CD4-positive, alpha-beta T cell (primary cell): ENCODE measurements around the gene CD36. TPM values are rescaled to one million over a fixed set of nuclear protein-coding genes. Genes with fewer than 3 reads are reported as not detected.

ENCODE experiments used
- ATAC-seq: fragments of 200-7000 bp; cut with Tn5 transposase; one replicate; pipeline ENCODE4 v1.10.0; 2022; ENCODE audit warnings: mild to moderate bottlenecking; ENCODE audit not compliant: poor library complexity
- CTCF ChIA-PET: fragments of 350-600 bp; sonication (Branson Sonifier 250); formaldehyde crosslinking; loops from one replicate; lab custom pipeline; 2021; ENCODE audit warnings: antibody characterized with exemption, inconsistent platforms; lab: Charles Lee
- POLR2A ChIA-PET: fragments of 350-600 bp; sonication (Branson Sonifier 250); formaldehyde crosslinking; loops from one replicate; lab custom pipeline; 2021; ENCODE audit warnings: antibody characterized with exemption, inconsistent platforms; lab: Charles Lee
- DNase-seq, 14 experiments: peaks; one replicate each; pipeline ENCODE4 v3.0.0-alpha.2; 2013 to 2020; ENCODE audit warnings: mixed read lengths in 2 of 14
- H3K27ac ChIP-seq, 2 donors: one replicate each; pipeline versions ENCODE4 v1.5.1 to v1.7.0; 2013; ENCODE audit warnings: low read length in 2 of 2, low read depth in 1 of 2, mild to moderate bottlenecking in 1 of 2
- H3K27me3 ChIP-seq, 2 experiments: 1 replicate in 1 of 2; 2 replicates in 1 of 2; pipeline versions ENCODE4 v1.6.1 to v1.7.0; 2013; ENCODE audit warnings: low read length in 2 of 2, control low read depth in 1 of 2, mild to moderate bottlenecking in 1 of 2, moderate library complexity in 1 of 2; ENCODE audit not compliant: insufficient read depth in 2 of 2, control insufficient read depth in 1 of 2
- H3K36me3 ChIP-seq: one replicate; pipeline ENCODE4 v1.6.1; 2013; ENCODE audit warnings: low read length, control low read depth; ENCODE audit not compliant: insufficient read depth
- H3K4me1 ChIP-seq: one replicate; pipeline ENCODE4 v1.6.1; 2013; ENCODE audit warnings: low read length, control low read depth; ENCODE audit not compliant: insufficient read depth
- H3K4me3 ChIP-seq: one replicate; pipeline ENCODE4 v1.5.1; 2013; ENCODE audit warnings: mild to moderate bottlenecking, low read length, moderate library complexity
- H3K9me3 ChIP-seq, 2 experiments: 1 replicate in 1 of 2; 2 replicates in 1 of 2; pipeline versions ENCODE4 v1.6.1 to v1.7.0; 2013; ENCODE audit warnings: low read length in 2 of 2, mild to moderate bottlenecking in 2 of 2, control low read depth in 1 of 2, moderate library complexity in 1 of 2; ENCODE audit not compliant: control insufficient read depth in 1 of 2, insufficient read depth in 1 of 2
- H3K27ac Mint-ChIP-seq: one replicate; pipeline ENCODE4 v1.8.0; 2020; ENCODE audit warnings: mixed read lengths
- H3K27me3 Mint-ChIP-seq: one replicate; pipeline ENCODE4 v1.8.0; 2021; ENCODE audit warnings: mixed read lengths
- H3K36me3 Mint-ChIP-seq: one replicate; pipeline ENCODE4 v1.8.0; 2021; ENCODE audit warnings: low read depth, mixed read lengths
- H3K4me1 Mint-ChIP-seq: one replicate; pipeline ENCODE4 v1.8.0; 2021; ENCODE audit warnings: low read depth, mixed read lengths
- H3K4me3 Mint-ChIP-seq: one replicate; pipeline ENCODE4 v1.8.0; 2020; ENCODE audit warnings: mild to moderate bottlenecking, mixed read lengths
- H3K9me3 Mint-ChIP-seq: one replicate; pipeline ENCODE4 v1.8.0; 2020; ENCODE audit warnings: mixed read lengths
- intact Hi-C, 2 experiments: fragments of 100-400 bp; cut with DNase I in 1 of 2; cut with micrococcal nuclease in 1 of 2; formaldehyde crosslinking; loops; one replicate each; pipeline versions ENCODE4 v1.15.1 to v1.9.0; 2023 to 2025; cut with DNase I, micrococcal nuclease
- total RNA-seq, 174 experiments: library from RNA in 2 of 174; stranded (reverse) in 2 of 174; gene quantifications; one replicate each; pipeline ENCODE4 v1.2.3 and lab custom pipeline; 2021 to 2026
- TF ChIP-seq, protein P1 (sequence below): fragments of 200-600 bp; IDR thresholded peaks from one replicate; pipeline ENCODE4 v1.8.0; 2022; ENCODE audit warnings: antibody characterized with exemption, mild to moderate bottlenecking

Gene CD36
- total RNA-seq, 2 experiments from 2014 or later = 1.4 to 1.7 TPM

- Mint-ChIP-seq H3K4me3 (no peak overlapping the region), H3K27me3 (no peaks in the 10 kb centered on the region), H3K27ac (no peak overlapping the region), H3K9me3 (no peaks in the 10 kb centered on the region), H3K36me3 (no peaks in the 10 kb centered on the region), H3K4me1 (no peaks in the 10 kb centered on the region)
- H3K4me1 ChIP-seq = no peaks in the 10 kb centered on the region
- intact Hi-C loops = loop anchor here in 1 of 2 experiments (10.0 kb wide), 1 partner anchor 1876 kb away; no protein-coding TSS in a partner anchor
- ATAC-seq (no peak), DNase-seq (peak in 3 of 14 experiments; percentile 16 to 31 (median 26))
- no peak overlapping the region for H3K4me3 ChIP-seq
- TF ChIP-seq, protein P1, sequence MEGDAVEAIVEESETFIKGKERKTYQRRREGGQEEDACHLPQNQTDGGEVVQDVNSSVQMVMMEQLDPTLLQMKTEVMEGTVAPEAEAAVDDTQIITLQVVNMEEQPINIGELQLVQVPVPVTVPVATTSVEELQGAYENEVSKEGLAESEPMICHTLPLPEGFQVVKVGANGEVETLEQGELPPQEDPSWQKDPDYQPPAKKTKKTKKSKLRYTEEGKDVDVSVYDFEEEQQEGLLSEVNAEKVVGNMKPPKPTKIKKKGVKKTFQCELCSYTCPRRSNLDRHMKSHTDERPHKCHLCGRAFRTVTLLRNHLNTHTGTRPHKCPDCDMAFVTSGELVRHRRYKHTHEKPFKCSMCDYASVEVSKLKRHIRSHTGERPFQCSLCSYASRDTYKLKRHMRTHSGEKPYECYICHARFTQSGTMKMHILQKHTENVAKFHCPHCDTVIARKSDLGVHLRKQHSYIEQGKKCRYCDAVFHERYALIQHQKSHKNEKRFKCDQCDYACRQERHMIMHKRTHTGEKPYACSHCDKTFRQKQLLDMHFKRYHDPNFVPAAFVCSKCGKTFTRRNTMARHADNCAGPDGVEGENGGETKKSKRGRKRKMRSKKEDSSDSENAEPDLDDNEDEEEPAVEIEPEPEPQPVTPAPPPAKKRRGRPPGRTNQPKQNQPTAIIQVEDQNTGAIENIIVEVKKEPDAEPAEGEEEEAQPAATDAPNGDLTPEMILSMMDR = peak; percentile 65
- no peak overlapping the region for H3K27ac ChIP-seq
- no peaks in the 10 kb centered on the region for H3K27me3 ChIP-seq
- no peaks in the 10 kb centered on the region for H3K36me3 ChIP-seq
- H3K9me3 ChIP-seq = no peaks in the 10 kb centered on the region
- POLR2A ChIA-PET = no interaction called here
- CTCF ChIA-PET = no interaction called here
Observed at GRCh38 chr7:80699045-80699638, 60.7 kb downstream of the CD36 start.

- no peaks in the 10 kb centered on the region for H3K4me1 Mint-ChIP-seq
- CTCF ChIA-PET = no interaction called here
- POLR2A ChIA-PET = no interaction called here
- DNase-seq (no peak), ATAC-seq (no peak)
- no peaks in the 10 kb centered on the region for H3K36me3 ChIP-seq
- H3K36me3 Mint-ChIP-seq = no peaks in the 10 kb centered on the region
- intact Hi-C loops = loop anchor here in 1 of 2 experiments (10.0 kb wide), 1 partner anchor 1875 kb away; no protein-coding TSS in a partner anchor
- H3K27ac ChIP-seq = no peak overlapping the region
- no peaks in the 10 kb centered on the region for H3K27me3 Mint-ChIP-seq
- H3K27ac Mint-ChIP-seq = no peak overlapping the region
- no peaks in the 10 kb centered on the region for H3K27me3 ChIP-seq
- no peaks in the 10 kb centered on the region for H3K9me3 Mint-ChIP-seq
- no peaks in the 10 kb centered on the region for H3K4me1 ChIP-seq
- TF ChIP-seq, protein P1 = no peak
- no peak overlapping the region for H3K4me3 Mint-ChIP-seq
- H3K9me3 ChIP-seq = no peaks in the 10 kb centered on the region
- H3K4me3 ChIP-seq = no peak overlapping the region
Observed at GRCh38 chr7:80699721-80700256, 61.3 kb downstream of the CD36 start.

GRCh38 chr7:80703272-80703671 lies 64.8 kb downstream of the CD36 start:
- intact Hi-C loops = no loop called here
- H3K36me3 Mint-ChIP-seq = no peaks in the 10 kb centered on the region
- CTCF ChIA-PET = no interaction called here
- POLR2A ChIA-PET = no interaction called here
- no peaks in the 10 kb centered on the region for H3K4me1 ChIP-seq
- no peak overlapping the region for H3K27ac ChIP-seq
- no peak overlapping the region for H3K4me3 ChIP-seq
- peaks cover 0 to 3% of the 10 kb centered on the region in 2 experiments for H3K9me3 ChIP-seq
- H3K27me3 Mint-ChIP-seq = no peaks in the 10 kb centered on the region
- no peak overlapping the region for H3K4me3 Mint-ChIP-seq
- H3K27me3 ChIP-seq = no peaks in the 10 kb centered on the region
- H3K9me3 Mint-ChIP-seq = no peaks in the 10 kb centered on the region
- H3K27ac Mint-ChIP-seq = no peak overlapping the region
- ATAC-seq (no peak), DNase-seq (no peak)
- TF ChIP-seq, protein P1 = no peak
- no peaks in the 10 kb centered on the region for H3K4me1 Mint-ChIP-seq
- H3K36me3 ChIP-seq = no peaks in the 10 kb centered on the region
